Breast epithelium (tissue), 4 donors: ENCODE measurements around the gene FSTL5. TPM values are rescaled to one million over a fixed set of nuclear protein-coding genes. Genes with fewer than 3 reads are reported as not detected.
"Not testable (repeated sequence)": the region's sequence is repeated elsewhere in the genome, so short reads cannot be mapped to it uniquely, and the experiment has no call there.

Source experiments
- DNase-seq, 2 donors: peaks; one replicate each; pipeline ENCODE4 v3.0.0-alpha.2; 2019; ENCODE audit warnings: low spot score in 2 of 2
- H3K27ac ChIP-seq, 2 donors: fragments of 200-600 bp; sonication (generic) in 1 of 2; one replicate each; pipeline ENCODE4 v1.5.1; 2016 to 2019; ENCODE audit warnings: mild to moderate bottlenecking in 1 of 2
- H3K27me3 ChIP-seq, 2 donors: fragments of 200-600 bp; sonication (generic) in 1 of 2; one replicate each; pipeline versions ENCODE4 v1.5.1 to v1.6.0; 2017 to 2019; ENCODE audit warnings: control low read depth in 1 of 2, mild to moderate bottlenecking in 1 of 2
- H3K36me3 ChIP-seq: fragments of 200-600 bp; one replicate; pipeline ENCODE4 v1.5.1; 2019
- H3K4me1 ChIP-seq, 2 donors: fragments of 200-600 bp; sonication (generic); one replicate each; pipeline ENCODE4 v1.5.1; 2016 to 2019; ENCODE audit warnings: control low read depth in 1 of 2
- H3K4me3 ChIP-seq, 3 donors: fragments of 200-600 bp; sonication (generic); 1 replicate in 2 of 3; 2 replicates in 1 of 3; pipeline ENCODE4 v1.5.1; 2016 to 2019; ENCODE audit warnings: mild to moderate bottlenecking in 3 of 3, moderate library complexity in 2 of 3
- H3K9me3 ChIP-seq, 2 donors: fragments of 200-600 bp; sonication (generic) in 1 of 2; one replicate each; pipeline ENCODE4 v1.5.1; 2016 to 2019; ENCODE audit warnings: control low read depth in 1 of 2
- CTCF ChIP-seq, 3 donors: fragments of 450-650 bp; IDR thresholded peaks; one replicate each; pipeline ENCODE4 v1.5.1; 2016 to 2017; ENCODE audit warnings: antibody characterized with exemption in 3 of 3, mild to moderate bottlenecking in 3 of 3, moderate library complexity in 3 of 3
- POLR2A ChIP-seq: fragments of 450-650 bp; IDR thresholded peaks from one replicate; pipeline ENCODE4 v1.6.1; 2016; ENCODE audit warnings: antibody characterized with exemption, mild to moderate bottlenecking, moderate library complexity
- POLR2AphosphoS5 ChIP-seq, 3 donors: sonication (generic); formaldehyde crosslinking; IDR thresholded peaks; one replicate each; pipeline ENCODE4 v1.6.1; 2017; ENCODE audit warnings: antibody characterized with exemption in 3 of 3
- intact Hi-C: fragments of 100-400 bp; cut with DNase I; formaldehyde crosslinking; loops from one replicate; pipeline ENCODE4 v1.15.1; 2023; ENCODE audit warnings: low total_unique reads
- total RNA-seq, 3 donors: library from RNA; depleted of rRNA; stranded (reverse); fragments of >200 nt; gene quantifications; one replicate each; pipeline ENCODE4 v1.1.0, GENCODE V29; 2016

The FSTL5 gene
- total RNA-seq, 3 donors from 2014 or later: not detected

DNA sequence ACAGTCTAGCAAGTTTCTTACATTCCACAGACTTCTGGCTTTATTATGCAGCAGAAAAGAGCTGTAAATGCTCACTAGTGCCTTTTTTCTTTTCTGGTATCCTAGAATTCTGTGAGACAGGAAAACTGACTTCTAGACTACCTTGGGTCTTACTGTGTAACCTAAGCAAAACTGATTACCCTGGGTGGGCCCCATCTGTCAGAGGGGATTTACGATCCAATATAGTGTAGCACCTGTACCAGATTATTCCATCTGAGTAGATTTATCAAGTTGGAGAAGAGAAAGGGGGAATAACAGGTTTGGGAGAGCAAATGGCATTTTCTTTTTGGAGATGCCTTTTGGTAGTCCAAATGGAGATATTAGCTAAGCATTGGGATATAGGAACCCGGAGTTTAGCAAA is 46.7 kb downstream of the FSTL5 start:
- intact Hi-C loops: no loop called here
- no peak for DNase-seq
- Histone ChIP-seq H3K4me1 (no peaks in the 10 kb centered on the region), H3K9me3 (no peaks in the 10 kb centered on the region), H3K4me3 (no peak overlapping the region), H3K27me3 (no peaks in the 10 kb centered on the region), H3K36me3 (no peaks in the 10 kb centered on the region), H3K27ac (no peak overlapping the region)
- TF ChIP-seq CTCF (IDR thresholded peaks at IDR 0.05) (no peak), POLR2AphosphoS5 (IDR thresholded peaks at IDR 0.05) (no peak), POLR2A (no peak)

DNA sequence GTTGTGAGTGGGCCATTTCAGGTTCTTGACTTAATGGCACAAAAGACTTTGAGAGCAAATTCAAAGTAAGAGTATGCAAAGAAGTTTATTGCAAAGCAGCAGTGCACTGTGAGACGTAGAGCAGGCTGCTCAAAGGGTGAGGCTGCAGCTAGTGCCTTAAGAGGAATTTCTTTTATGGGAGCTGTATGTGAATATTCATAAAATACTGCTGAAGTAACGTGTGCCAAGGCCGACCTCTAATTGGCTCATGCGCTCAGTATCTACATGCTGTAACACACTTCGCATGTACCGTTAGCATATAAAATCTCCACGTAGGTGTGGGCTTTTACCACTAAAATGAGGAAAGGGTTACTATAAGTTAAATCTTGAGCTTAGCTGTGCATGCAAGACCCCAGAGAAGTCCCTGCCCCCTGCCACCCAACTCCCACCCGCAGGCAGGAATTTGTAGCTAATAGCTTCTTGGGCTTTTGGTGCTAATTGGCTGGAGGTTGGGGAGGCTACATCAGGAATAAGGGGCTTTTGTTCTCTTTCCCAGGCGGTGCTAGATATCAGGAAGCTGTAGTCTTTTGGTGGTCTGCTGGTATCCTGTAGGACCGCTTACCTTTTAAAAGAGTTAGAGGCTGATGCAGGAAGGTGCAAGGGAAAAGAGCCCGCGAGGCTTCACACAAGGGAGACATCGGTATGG is 47.6 kb downstream of the FSTL5 start:
- intact Hi-C loops: no loop called here
- Histone ChIP-seq H3K4me3 (no peak overlapping the region), H3K9me3 (no peaks in the 10 kb centered on the region), H3K36me3 (no peaks in the 10 kb centered on the region), H3K27ac (no peak overlapping the region), H3K4me1 (no peaks in the 10 kb centered on the region), H3K27me3 (no peaks in the 10 kb centered on the region)
- DNase-seq: no peak
- TF ChIP-seq POLR2AphosphoS5 (IDR thresholded peaks at IDR 0.05) (no peak), POLR2A (no peak), CTCF (IDR thresholded peaks at IDR 0.05) (no peak)

- Histone ChIP-seq H3K4me1 (no peaks in the 10 kb centered on the region), H3K27me3 (no peaks in the 10 kb centered on the region), H3K36me3 (no peaks in the 10 kb centered on the region), H3K9me3 (no peaks in the 10 kb centered on the region), H3K4me3 (no peak overlapping the region), H3K27ac (no peak overlapping the region)
- TF ChIP-seq CTCF (IDR thresholded peaks at IDR 0.05): no peak
- no peak for DNase-seq
- intact Hi-C loops: no loop called here
Observed at GRCh38 chr4:162115333-162115732, 48.5 kb downstream of the FSTL5 start.

DNA sequence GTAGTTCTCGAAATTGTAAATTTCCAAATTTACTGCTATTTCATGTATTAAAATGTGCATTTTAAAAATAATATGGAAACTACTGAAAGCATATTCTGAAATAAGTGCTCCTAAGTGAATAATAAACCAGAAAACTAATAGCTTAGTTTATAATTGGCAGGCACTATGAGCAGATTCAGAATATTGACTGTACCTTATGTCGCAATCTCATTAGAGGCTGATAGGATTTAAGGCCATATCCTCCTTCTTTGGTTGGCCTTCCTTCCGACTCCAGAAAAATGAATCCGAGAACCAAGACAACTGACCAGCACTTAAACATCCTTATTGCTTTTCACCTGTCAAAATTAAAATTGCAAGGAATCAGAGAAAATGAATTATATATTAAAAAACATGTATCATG is 52.7 kb downstream of the FSTL5 start:
- no peak for DNase-seq
- no peak for TF ChIP-seq POLR2A
- no peak for TF ChIP-seq POLR2AphosphoS5 (IDR thresholded peaks at IDR 0.05)
- no peak for TF ChIP-seq CTCF (IDR thresholded peaks at IDR 0.05)
- Histone ChIP-seq H3K4me3 (no peak overlapping the region), H3K27ac (no peak overlapping the region), H3K4me1 (no peaks in the 10 kb centered on the region), H3K27me3 (no peaks in the 10 kb centered on the region), H3K9me3 (no peaks in the 10 kb centered on the region), H3K36me3 (peaks cover 3% of the 10 kb centered on the region)
- intact Hi-C loops: no loop called here

DNA sequence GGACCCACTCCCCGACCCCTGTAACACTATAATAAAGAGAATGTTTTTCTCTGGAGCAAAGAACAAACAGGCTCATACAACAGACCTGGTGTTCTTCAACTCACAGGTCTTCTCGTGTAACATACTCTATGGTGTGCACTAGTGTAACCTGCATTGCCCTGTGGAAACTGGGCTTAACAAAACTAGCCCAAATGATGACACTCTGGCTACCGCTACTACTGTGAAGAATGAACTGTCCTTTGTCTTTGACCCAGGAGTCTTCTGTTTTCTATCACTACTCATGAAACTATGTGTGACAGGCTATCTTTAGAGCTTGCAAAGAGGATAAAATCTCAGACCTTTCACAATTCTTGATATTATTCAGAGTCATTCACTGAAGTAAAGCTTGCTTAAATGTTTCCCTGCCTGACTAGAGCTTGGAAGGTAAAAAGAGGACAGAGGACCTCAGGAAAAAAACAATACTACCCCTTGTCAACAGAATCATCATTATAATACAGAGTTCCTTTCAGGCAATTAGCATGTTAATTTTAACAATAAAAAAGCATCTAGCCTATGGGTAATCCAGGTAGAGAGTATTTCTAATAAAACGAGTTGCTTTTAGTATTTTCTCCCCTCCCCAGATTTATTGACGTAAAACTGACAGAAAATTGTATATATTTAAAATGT is 59.2 kb downstream of the FSTL5 start:
- no peaks in the 10 kb centered on the region for H3K9me3 ChIP-seq
- TF ChIP-seq POLR2AphosphoS5 (IDR thresholded peaks at IDR 0.05) (no peak), POLR2A (no peak), CTCF (IDR thresholded peaks at IDR 0.05) (no peak)

GRCh38 chr4:162103908-162104307 is 59.9 kb downstream of the FSTL5 start:
- H3K4me1 ChIP-seq, H3K4me3 ChIP-seq, DNase-seq, H3K36me3 ChIP-seq, H3K27me3 ChIP-seq, H3K27ac ChIP-seq, H3K9me3 ChIP-seq, intact Hi-C loops: not testable (repeated sequence)

More for the DNA sequence above, 59.2 kb downstream of the FSTL5 start:
- no peak for DNase-seq
- no peaks in the 10 kb centered on the region for H3K4me1 ChIP-seq
- no peak overlapping the region for H3K4me3 ChIP-seq
- intact Hi-C loops: no loop called here
- H3K27me3 ChIP-seq: no peaks in the 10 kb centered on the region
- no peak overlapping the region for H3K27ac ChIP-seq
- H3K36me3 ChIP-seq: peaks cover 3% of the 10 kb centered on the region
